NB4 (cell line): ENCODE results near the gene MYH6.
"Not testable (repeated sequence)": the region's sequence is repeated elsewhere in the genome, so short reads cannot be mapped to it uniquely, and the experiment has no call there.

Experiments used
- DNase-seq: peaks from one replicate; pipeline ENCODE4 v3.0.0; 2010; ENCODE audit warnings: low read depth
- H3K4me3 ChIP-seq: one replicate; pipeline ENCODE4 v1.5.1; 2011; ENCODE audit warnings: mild to moderate bottlenecking, low read depth, low read length, moderate library complexity
- CTCF ChIP-seq: IDR thresholded peaks from one replicate; pipeline ENCODE4 v1.5.1; 2012; ENCODE audit warnings: low read depth, low read length
- MAX ChIP-seq: IDR thresholded peaks from 2 replicates; pipeline ENCODE4 v1.6.1; 2011; ENCODE audit warnings: low read depth, low read length
- MYC ChIP-seq: IDR thresholded peaks from 2 replicates; pipeline ENCODE4 v1.6.1; 2011; ENCODE audit warnings: low read depth, low read length
- POLR2A ChIP-seq: IDR thresholded peaks from 2 replicates; pipeline ENCODE4 v1.6.1; 2011; ENCODE audit warnings: mild to moderate bottlenecking; ENCODE audit not compliant: insufficient read length; ENCODE audit errors: extremely low read depth

The MYH6 gene

GRCh38 chr14:23432102-23432925 lies 24.2 kb upstream of the MYH6 start:
- no peak overlapping the region for H3K4me3 ChIP-seq
- no peak for TF ChIP-seq MYC

GRCh38 chr14:23431486-23431885 lies 23.4 kb upstream of the MYH6 start:
- no peak for TF ChIP-seq CTCF
- TF ChIP-seq POLR2A: no peak
- no peak for TF ChIP-seq MAX
- TF ChIP-seq MYC: no peak
- no peak for DNase-seq

More at GRCh38 chr14:23432102-23432925, 24.2 kb upstream of the MYH6 start:
- DNase-seq: no peak

GRCh38 chr14:23430723-23431085 lies 22.6 kb upstream of the MYH6 start:
- TF ChIP-seq CTCF (no peak), MAX (no peak), POLR2A (no peak), MYC (no peak)
- H3K4me3 ChIP-seq: no peak overlapping the region
- peak; percentile 9 for DNase-seq

More at GRCh38 chr14:23431486-23431885, 23.4 kb upstream of the MYH6 start:
- no peak overlapping the region for H3K4me3 ChIP-seq

GRCh38 chr14:23430016-23430722 lies 22.1 kb upstream of the MYH6 start:
- no peak overlapping the region for H3K4me3 ChIP-seq
- DNase-seq: no peak
- TF ChIP-seq MYC (no peak), MAX (no peak), CTCF (no peak), POLR2A (no peak)

GRCh38 chr14:23428686-23429495 lies 20.8 kb upstream of the MYH6 start:
- DNase-seq: no peak
- no peak overlapping the region for H3K4me3 ChIP-seq
- TF ChIP-seq MYC (no peak), CTCF (no peak), MAX (no peak), POLR2A (no peak)

GRCh38 chr14:23425798-23426197 lies 17.7 kb upstream of the MYH6 start:
- H3K4me3 ChIP-seq, DNase-seq: not testable (repeated sequence)
